HepG2 (cell line): ENCODE results near the gene CACNA1G. TPM values are rescaled to one million over a fixed set of nuclear protein-coding genes. Genes with fewer than 3 reads are reported as not detected.

Experiments
- FOXO1 ChIP-seq: sonication (generic); formaldehyde crosslinking; IDR thresholded peaks from 2 replicates; pipeline ENCODE4 v1.4.0; 2020; ENCODE audit warnings: missing genetic modification reagents
- KDM5A ChIP-seq: fragments of 200-600 bp; sonication (generic); IDR thresholded peaks from 2 replicates; pipeline ENCODE4 v1.7.0; 2018; ENCODE audit warnings: antibody characterized with exemption, mild to moderate bottlenecking, low read length, borderline replicate concordance
- LCORL ChIP-seq, 2 experiments: fragments of 450-650 bp in 1 of 2; sonication (generic) in 1 of 2; formaldehyde crosslinking in 1 of 2; IDR thresholded peaks; 2 replicates each; pipeline versions ENCODE4 v1.5.0 to v1.6.1; 2017 to 2020; ENCODE audit warnings: antibody characterized with exemption in 1 of 2, missing genetic modification reagents in 1 of 2
- MAZ ChIP-seq, 2 experiments: sonication (generic) in 1 of 2; formaldehyde crosslinking in 1 of 2; IDR thresholded peaks; 2 replicates each; pipeline versions ENCODE4 v1.5.0 to v1.6.1; 2012 to 2020; ENCODE audit warnings: low read depth in 2 of 2, mild to moderate bottlenecking in 2 of 2, borderline replicate concordance in 1 of 2, improper control_type of control experiment in 1 of 2, low read length in 1 of 2, missing genetic modification reagents in 1 of 2, moderate library complexity in 1 of 2
- MTF2 ChIP-seq: sonication (generic); formaldehyde crosslinking; IDR thresholded peaks from 2 replicates; pipeline ENCODE4 v1.5.0; 2020; ENCODE audit warnings: missing genetic modification reagents, borderline replicate concordance
- POLR2AphosphoS2 ChIP-seq: IDR thresholded peaks from 2 replicates; pipeline ENCODE4 v1.6.1; 2011; ENCODE audit warnings: low read depth, low read length, improper control_type of control experiment
- PPARG ChIP-seq: conservative IDR thresholded peaks from 2 replicates; pipeline ENCODE4 v1.6.1; 2016; ENCODE audit warnings: missing biosample characterization, missing genetic modification reagents
- RORA ChIP-seq: sonication (generic); formaldehyde crosslinking; IDR thresholded peaks from 2 replicates; pipeline ENCODE4 v1.5.0; 2020; ENCODE audit warnings: mild to moderate bottlenecking, missing genetic modification reagents, moderate library complexity
- TAF15 ChIP-seq: fragments of 200-400 bp; formaldehyde crosslinking; IDR thresholded peaks from one replicate; pipeline ENCODE4 v1.6.1; 2018; ENCODE audit warnings: mild to moderate bottlenecking, low read depth, low read length; ENCODE audit not compliant: poor library complexity, severe bottlenecking
- ZBTB7B ChIP-seq: sonication (generic); formaldehyde crosslinking; IDR thresholded peaks from 2 replicates; pipeline ENCODE4 v1.4.0; 2020; ENCODE audit warnings: missing genetic modification reagents
- ZFP1 ChIP-seq: IDR thresholded peaks from 2 replicates; pipeline ENCODE4 v1.6.1; 2016
- ZIK1 ChIP-seq: sonication (generic); formaldehyde crosslinking; IDR thresholded peaks from 2 replicates; pipeline ENCODE4 v1.5.0; 2020; ENCODE audit warnings: mild to moderate bottlenecking, low read depth, missing genetic modification reagents, borderline replicate concordance
- ZNF484 ChIP-seq: sonication (generic); formaldehyde crosslinking; IDR thresholded peaks from 2 replicates; pipeline ENCODE4 v1.5.1; 2020; ENCODE audit warnings: mild to moderate bottlenecking, low read depth, missing genetic modification reagents, borderline replicate concordance
- ZNF530 ChIP-seq: sonication (generic); formaldehyde crosslinking; IDR thresholded peaks from 2 replicates; pipeline ENCODE4 v1.5.0; 2020; ENCODE audit warnings: low read depth, mild to moderate bottlenecking, missing genetic modification reagents
- ZZZ3 ChIP-seq: sonication (generic); formaldehyde crosslinking; IDR thresholded peaks from 2 replicates; pipeline ENCODE4 v1.4.0; 2020; ENCODE audit warnings: missing genetic modification reagents, mild to moderate bottlenecking, borderline replicate concordance
- polyA plus RNA-seq, 8 experiments: library from polyadenylated mRNA; depleted of rRNA in 3 of 8; stranded (reverse) in 7 of 8; unstranded in 1 of 8; fragments of >200 nt; fragmentation: Illumina TruSeq in 4 of 8; extraction: Trizol in 4 of 8; gene quantifications; 2 replicates each; pipeline versions ENCODE4 v1.2.1 to v1.2.3, GENCODE V29; 2011 to 2016; ENCODE audit warnings: low read depth in 4 of 8, missing spikeins in 1 of 8, mixed read lengths in 1 of 8; ENCODE audit not compliant: insufficient read depth in 1 of 8
- total RNA-seq, 5 experiments: library from RNA; depleted of rRNA; stranded (reverse); fragments of >200 nt; fragmentation: Illumina TruSeq; extraction: Trizol; gene quantifications; 2 replicates each; pipeline ENCODE4 v1.2.3, GENCODE V29; 2016; ENCODE audit warnings: low read depth in 1 of 5
- TF ChIP-seq, protein P1 (sequence below): sonication (generic); formaldehyde crosslinking; IDR thresholded peaks from 2 replicates; pipeline ENCODE4 v1.4.0; 2020; ENCODE audit warnings: missing genetic modification reagents
- TF ChIP-seq, protein P2 (sequence below): sonication (generic); formaldehyde crosslinking; IDR thresholded peaks from 2 replicates; pipeline ENCODE4 v1.4.0; 2020; ENCODE audit warnings: missing genetic modification reagents, borderline replicate concordance
- TF ChIP-seq, protein P3 (sequence below): sonication (generic); formaldehyde crosslinking; IDR thresholded peaks from 2 replicates; pipeline ENCODE4 v1.9.0; 2022; ENCODE audit warnings: missing genetic modification reagents, mild to moderate bottlenecking, borderline replicate concordance
- TF ChIP-seq, protein P4 (sequence below): sonication (generic); formaldehyde crosslinking; IDR thresholded peaks from 2 replicates; pipeline ENCODE4 v1.8.1; 2023; ENCODE audit warnings: mild to moderate bottlenecking, inconsistent platforms, moderate library complexity, missing genetic modification reagents, borderline replicate concordance

CACNA1G gene
- total and polyA plus RNA-seq, 2 of the 13 experiments (the other 11 are each of a cell fraction or from before 2014, with no cell fraction given): 0.02 TPM; not detected in 1

DNA sequence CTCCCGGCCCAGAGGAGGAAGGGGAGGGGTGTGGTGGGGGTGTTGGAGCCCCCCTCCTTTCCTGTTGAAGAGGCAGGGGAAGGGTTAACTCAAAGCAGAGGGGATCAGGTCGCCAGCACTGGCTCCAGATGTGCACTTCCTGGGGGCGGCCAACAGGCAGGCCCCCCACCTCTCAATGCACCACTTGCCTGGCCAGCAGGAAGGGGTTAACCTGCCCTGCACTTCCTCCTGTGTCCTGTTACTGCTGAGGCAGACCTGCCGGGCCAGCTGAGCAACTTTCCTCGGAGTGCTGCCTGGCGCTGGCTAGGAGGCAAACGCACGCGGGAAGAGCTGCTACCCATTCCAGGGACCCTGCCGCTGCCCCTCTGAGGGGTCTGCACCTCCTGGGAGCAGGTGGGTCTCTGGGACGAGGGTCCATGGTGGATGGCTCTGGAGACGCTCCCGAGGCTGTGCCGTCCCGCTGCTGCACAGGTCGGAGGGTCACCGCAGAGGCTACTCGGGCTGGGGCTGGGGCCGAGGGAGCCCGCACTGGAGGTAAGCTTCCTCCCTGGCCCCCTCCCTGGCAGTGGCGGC is 28.0 kb upstream of the CACNA1G start, which contains the start of gene EPN3 (continued):
- TF ChIP-seq, protein P1, sequence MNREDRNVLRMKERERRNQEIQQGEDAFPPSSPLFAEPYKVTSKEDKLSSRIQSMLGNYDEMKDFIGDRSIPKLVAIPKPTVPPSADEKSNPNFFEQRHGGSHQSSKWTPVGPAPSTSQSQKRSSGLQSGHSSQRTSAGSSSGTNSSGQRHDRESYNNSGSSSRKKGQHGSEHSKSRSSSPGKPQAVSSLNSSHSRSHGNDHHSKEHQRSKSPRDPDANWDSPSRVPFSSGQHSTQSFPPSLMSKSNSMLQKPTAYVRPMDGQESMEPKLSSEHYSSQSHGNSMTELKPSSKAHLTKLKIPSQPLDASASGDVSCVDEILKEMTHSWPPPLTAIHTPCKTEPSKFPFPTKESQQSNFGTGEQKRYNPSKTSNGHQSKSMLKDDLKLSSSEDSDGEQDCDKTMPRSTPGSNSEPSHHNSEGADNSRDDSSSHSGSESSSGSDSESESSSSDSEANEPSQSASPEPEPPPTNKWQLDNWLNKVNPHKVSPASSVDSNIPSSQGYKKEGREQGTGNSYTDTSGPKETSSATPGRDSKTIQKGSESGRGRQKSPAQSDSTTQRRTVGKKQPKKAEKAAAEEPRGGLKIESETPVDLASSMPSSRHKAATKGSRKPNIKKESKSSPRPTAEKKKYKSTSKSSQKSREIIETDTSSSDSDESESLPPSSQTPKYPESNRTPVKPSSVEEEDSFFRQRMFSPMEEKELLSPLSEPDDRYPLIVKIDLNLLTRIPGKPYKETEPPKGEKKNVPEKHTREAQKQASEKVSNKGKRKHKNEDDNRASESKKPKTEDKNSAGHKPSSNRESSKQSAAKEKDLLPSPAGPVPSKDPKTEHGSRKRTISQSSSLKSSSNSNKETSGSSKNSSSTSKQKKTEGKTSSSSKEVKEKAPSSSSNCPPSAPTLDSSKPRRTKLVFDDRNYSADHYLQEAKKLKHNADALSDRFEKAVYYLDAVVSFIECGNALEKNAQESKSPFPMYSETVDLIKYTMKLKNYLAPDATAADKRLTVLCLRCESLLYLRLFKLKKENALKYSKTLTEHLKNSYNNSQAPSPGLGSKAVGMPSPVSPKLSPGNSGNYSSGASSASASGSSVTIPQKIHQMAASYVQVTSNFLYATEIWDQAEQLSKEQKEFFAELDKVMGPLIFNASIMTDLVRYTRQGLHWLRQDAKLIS (CRISPR knock-in tag): no peak
- no peak for TF ChIP-seq ZFP1 (CRISPR knock-in tag)
- no peak for TF ChIP-seq KDM5A
- no peak for TF ChIP-seq ZNF530 (CRISPR knock-in tag)
- TF ChIP-seq ZIK1 (CRISPR knock-in tag): no peak
- no peak for TF ChIP-seq RORA (CRISPR knock-in tag)
- TF ChIP-seq, protein P2, sequence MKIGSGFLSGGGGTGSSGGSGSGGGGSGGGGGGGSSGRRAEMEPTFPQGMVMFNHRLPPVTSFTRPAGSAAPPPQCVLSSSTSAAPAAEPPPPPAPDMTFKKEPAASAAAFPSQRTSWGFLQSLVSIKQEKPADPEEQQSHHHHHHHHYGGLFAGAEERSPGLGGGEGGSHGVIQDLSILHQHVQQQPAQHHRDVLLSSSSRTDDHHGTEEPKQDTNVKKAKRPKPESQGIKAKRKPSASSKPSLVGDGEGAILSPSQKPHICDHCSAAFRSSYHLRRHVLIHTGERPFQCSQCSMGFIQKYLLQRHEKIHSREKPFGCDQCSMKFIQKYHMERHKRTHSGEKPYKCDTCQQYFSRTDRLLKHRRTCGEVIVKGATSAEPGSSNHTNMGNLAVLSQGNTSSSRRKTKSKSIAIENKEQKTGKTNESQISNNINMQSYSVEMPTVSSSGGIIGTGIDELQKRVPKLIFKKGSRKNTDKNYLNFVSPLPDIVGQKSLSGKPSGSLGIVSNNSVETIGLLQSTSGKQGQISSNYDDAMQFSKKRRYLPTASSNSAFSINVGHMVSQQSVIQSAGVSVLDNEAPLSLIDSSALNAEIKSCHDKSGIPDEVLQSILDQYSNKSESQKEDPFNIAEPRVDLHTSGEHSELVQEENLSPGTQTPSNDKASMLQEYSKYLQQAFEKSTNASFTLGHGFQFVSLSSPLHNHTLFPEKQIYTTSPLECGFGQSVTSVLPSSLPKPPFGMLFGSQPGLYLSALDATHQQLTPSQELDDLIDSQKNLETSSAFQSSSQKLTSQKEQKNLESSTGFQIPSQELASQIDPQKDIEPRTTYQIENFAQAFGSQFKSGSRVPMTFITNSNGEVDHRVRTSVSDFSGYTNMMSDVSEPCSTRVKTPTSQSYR (CRISPR knock-in tag): no peak
- peak; percentile 54; the same call in 1 of the 2 replicates for TF ChIP-seq ZBTB7B (CRISPR knock-in tag)
- no peak for TF ChIP-seq MAZ (IDR thresholded peaks at IDR 0.05; ENCODE audit: borderline replicate concordance, low read depth, low read length)
- TF ChIP-seq MAZ (CRISPR knock-in tag; IDR thresholded peaks at IDR 0.05; ENCODE audit: low read depth): no peak
- 0 out of 2 replicates have a peak, but pooled peaks have one; percentile 30 for TF ChIP-seq FOXO1 (CRISPR knock-in tag)
- TF ChIP-seq, protein P3, sequence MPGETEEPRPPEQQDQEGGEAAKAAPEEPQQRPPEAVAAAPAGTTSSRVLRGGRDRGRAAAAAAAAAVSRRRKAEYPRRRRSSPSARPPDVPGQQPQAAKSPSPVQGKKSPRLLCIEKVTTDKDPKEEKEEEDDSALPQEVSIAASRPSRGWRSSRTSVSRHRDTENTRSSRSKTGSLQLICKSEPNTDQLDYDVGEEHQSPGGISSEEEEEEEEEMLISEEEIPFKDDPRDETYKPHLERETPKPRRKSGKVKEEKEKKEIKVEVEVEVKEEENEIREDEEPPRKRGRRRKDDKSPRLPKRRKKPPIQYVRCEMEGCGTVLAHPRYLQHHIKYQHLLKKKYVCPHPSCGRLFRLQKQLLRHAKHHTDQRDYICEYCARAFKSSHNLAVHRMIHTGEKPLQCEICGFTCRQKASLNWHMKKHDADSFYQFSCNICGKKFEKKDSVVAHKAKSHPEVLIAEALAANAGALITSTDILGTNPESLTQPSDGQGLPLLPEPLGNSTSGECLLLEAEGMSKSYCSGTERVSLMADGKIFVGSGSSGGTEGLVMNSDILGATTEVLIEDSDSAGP (CRISPR knock-in tag): no peak
- TF ChIP-seq MTF2: peak; percentile 50; the same call in 1 of the 2 replicates
- TF ChIP-seq ZNF484 (CRISPR knock-in tag): no peak
- no peak for TF ChIP-seq ZZZ3 (CRISPR knock-in tag)
- no peak for TF ChIP-seq LCORL (IDR thresholded peaks at IDR 0.05)
- TF ChIP-seq LCORL (CRISPR knock-in tag; IDR thresholded peaks at IDR 0.05): 0 out of 2 replicates have a peak, but pooled peaks have one; percentile 29
- TF ChIP-seq, protein P4, sequence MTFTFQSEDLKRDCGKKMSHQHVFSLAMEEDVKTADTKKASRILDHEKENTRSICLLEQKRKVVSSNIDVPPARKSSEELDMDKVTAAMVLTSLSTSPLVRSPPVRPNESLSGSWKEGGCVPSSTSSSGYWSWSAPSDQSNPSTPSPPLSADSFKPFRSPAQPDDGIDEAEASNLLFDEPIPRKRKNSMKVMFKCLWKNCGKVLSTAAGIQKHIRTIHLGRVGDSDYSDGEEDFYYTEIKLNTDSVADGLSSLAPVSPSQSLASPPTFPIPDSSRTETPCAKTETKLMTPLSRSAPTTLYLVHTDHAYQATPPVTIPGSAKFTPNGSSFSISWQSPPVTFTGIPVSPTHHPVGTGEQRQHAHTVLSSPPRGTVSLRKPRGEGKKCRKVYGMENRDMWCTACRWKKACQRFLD (CRISPR knock-in tag): no peak
- TF ChIP-seq POLR2AphosphoS2: no peak
- no peak for TF ChIP-seq PPARG
- peak; percentile 27 for TF ChIP-seq TAF15
